Measurements from ENCODE around the gene UFD1. TPM values are rescaled to one million over a fixed set of nuclear protein-coding genes. Genes with fewer than 3 reads are reported as not detected.

UFD1 gene
- total and polyA plus RNA-seq, 9 of the 15 experiments (the other 6 are each of a cell fraction or from before 2014, with no cell fraction given): 238 to 645 (median 363) TPM

GRCh38 chr22:19520566-19521305 is 41.7 kb upstream of the UFD1 start:
- POLR2A ChIA-PET: interaction anchor here (0.6 to 2.8 kb wide), 13 partner anchors 10 to 524 kb away, joined by 3 to 22 read pairs (median 5); partner anchors contain the start of gene C22orf39
- Histone ChIP-seq H3K9me3 (replicated peaks; ENCODE audit: control insufficient read depth, insufficient read depth, low read depth, low read length) (no peaks in the 10 kb centered on the region), H3K9ac (ENCODE audit: insufficient read depth in 1 of 2, low read depth in 2 of 2, low read length in 2 of 2) (peak overlapping the region in 1 of 2 experiments; percentile 12; a peak in 1 of 4 replicates), H3K4me1 (replicated peaks in 1 of 2; ENCODE audit: control insufficient read depth in 2 of 2, insufficient read depth in 2 of 2, low read length in 2 of 2) (peaks cover 0 to 44% of the 10 kb centered on the region in 2 experiments; a peak in 3 of 5 replicates), H3K79me2 (ENCODE audit: control insufficient read depth, insufficient read depth, low read length) (no peaks in the 10 kb centered on the region), H3K27ac (ENCODE audit: extremely low read depth, low read depth, low read length) (no peak overlapping the region), H4K20me1 (replicated peaks; ENCODE audit: control insufficient read depth, insufficient read depth, low read length) (peaks cover 5% of the 10 kb centered on the region), H2AFZ (ENCODE audit: low read depth, low read length) (no peak overlapping the region), H3K36me3 (ENCODE audit: control insufficient read depth, insufficient read depth, low read length) (peaks cover 70% of the 10 kb centered on the region), H3K4me2 (ENCODE audit: insufficient read depth, low read length) (no peak overlapping the region), H3K27me3 (ENCODE audit: control insufficient read depth in 2 of 2, insufficient read depth in 2 of 2, low read length in 2 of 2) (no peaks in the 10 kb centered on the region), H3K9me1 (ENCODE audit: control insufficient read depth, insufficient read depth, low read length) (peaks cover 2% of the 10 kb centered on the region), H3K4me3 (no peak overlapping the region)
- CTCF ChIA-PET (ENCODE audit: low intra/inter-chr PET ratio): no interaction called here
- intact Hi-C loops (cut with micrococcal nuclease) (no loop called here), in situ Hi-C loops (cut with MboI) (no loop called here)
- FAIRE-seq: peak; percentile 48
- WGBS (ENCODE audit: insufficient coverage, low coverage, missing lambda C conversion rate): 94% methylated on average over 10 of the region's 10 CpGs
- peak in 1 of 4 experiments; percentile 53 for DNase-seq (ENCODE audit: extremely low read depth in 1 of 4, low spot score in 3 of 4)
- no peak for ATAC-seq
- BruUV-seq (replicated peaks): no TSS peak
- TF ChIP-seq ZNF282 (CRISPR knock-in tag; IDR thresholded peaks at IDR 0.05) (0 out of 2 replicates have a peak, but pooled peaks have one; percentile 80), ARHGAP35 (IDR thresholded peaks at IDR 0.05; ENCODE audit: partially characterized antibody) (no peak), CHD7 (IDR thresholded peaks at IDR 0.05; ENCODE audit: low read depth, low read length) (peak; percentile 45), POLR2AphosphoS5 (IDR thresholded peaks at IDR 0.05; ENCODE audit: control insufficient read depth, insufficient read depth, low read depth, low read length) (peak; percentile 30; the same call in 1 of the 2 replicates), MYNN (IDR thresholded peaks at IDR 0.05) (0 out of 2 replicates have a peak, but pooled peaks have one; percentile 17), MYNN (CRISPR knock-in tag; IDR thresholded peaks at IDR 0.05) (no peak), POLR2A (conservative IDR thresholded peaks at IDR 0.05) (0 out of 2 replicates have a peak, but pooled peaks have one; percentile 6), RCOR1 (IDR thresholded peaks at IDR 0.05; ENCODE audit: borderline replicate concordance in 1 of 2, low read depth in 2 of 2, low read length in 2 of 2) (no peak)
- TF ChIP-seq, protein P1, sequence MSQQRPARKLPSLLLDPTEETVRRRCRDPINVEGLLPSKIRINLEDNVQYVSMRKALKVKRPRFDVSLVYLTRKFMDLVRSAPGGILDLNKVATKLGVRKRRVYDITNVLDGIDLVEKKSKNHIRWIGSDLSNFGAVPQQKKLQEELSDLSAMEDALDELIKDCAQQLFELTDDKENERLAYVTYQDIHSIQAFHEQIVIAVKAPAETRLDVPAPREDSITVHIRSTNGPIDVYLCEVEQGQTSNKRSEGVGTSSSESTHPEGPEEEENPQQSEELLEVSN (IDR thresholded peaks at IDR 0.05; ENCODE audit: borderline replicate concordance in 1 of 2, extremely low read depth in 1 of 2, insufficient read depth in 1 of 2, insufficient read length in 1 of 2, low read depth in 1 of 2, low read length in 1 of 2, poor library complexity in 1 of 2, severe bottlenecking in 1 of 2): no peak
